IMR-90 (cell line): Measurements from ENCODE around the gene SUPT3H. TPM values are rescaled to one million over a fixed set of nuclear protein-coding genes. Genes with fewer than 3 reads are reported as not detected.

Source experiments
- ATAC-seq: fragments of 200-7000 bp; cut with Tn5 transposase; 2 replicates; pipeline ENCODE4 v1.9.1; 2020; ENCODE audit warnings: low read depth, mild to moderate bottlenecking, moderate library complexity
- BruUV-seq: library from RNA; stranded (reverse); fragments of 400-500 nt; replicated peaks from 2 replicates; lab custom pipeline; 2021; lab: Mats Ljungman, UMichigan
- CTCF ChIA-PET: fragments of 300-600 bp; formaldehyde crosslinking; extraction: SDS; loops from one replicate; lab custom pipeline; 2021; ENCODE audit warnings: antibody characterized with exemption; lab: Yijun Ruan, JAX
- POLR2A ChIA-PET: fragments of 300-600 bp; sonication (Branson Sonifier 250); formaldehyde crosslinking; loops from one replicate; lab custom pipeline; 2022; ENCODE audit warnings: antibody characterized with exemption; ENCODE audit not compliant: unreplicated experiment; lab: Charles Lee
- DNase-seq: peaks from one replicate; pipeline ENCODE4 v3.0.0; 2013
- H2AFZ ChIP-seq: replicated peaks from 2 replicates; pipeline ENCODE3; 2013; ENCODE audit warnings: low read length, mild to moderate bottlenecking; ENCODE audit not compliant: poor library complexity
- H2AK5ac ChIP-seq: 2 replicates; pipeline ENCODE4 v1.6.1; 2013; ENCODE audit warnings: low read depth, low read length, inconsistent platforms
- H2AK9ac ChIP-seq: replicated peaks from 2 replicates; pipeline ENCODE3; 2013; ENCODE audit warnings: mild to moderate bottlenecking, low read depth, low read length, moderate library complexity; ENCODE audit not compliant: poor library complexity
- H2BK120ac ChIP-seq: 2 replicates; pipeline ENCODE4 v1.6.1; 2013; ENCODE audit warnings: low read depth, low read length, inconsistent platforms
- H2BK15ac ChIP-seq: 3 replicates; pipeline ENCODE4 v1.6.1; 2013; ENCODE audit warnings: low read depth, low read length, inconsistent platforms
- H2BK20ac ChIP-seq: 2 replicates; pipeline ENCODE4 v1.6.1; 2013; ENCODE audit warnings: low read depth, mild to moderate bottlenecking, inconsistent platforms, low read length, moderate library complexity
- H2BK5ac ChIP-seq: 2 replicates; pipeline ENCODE4 v1.6.1; 2013; ENCODE audit warnings: mild to moderate bottlenecking, low read depth, low read length, inconsistent platforms; ENCODE audit not compliant: poor library complexity, severe bottlenecking
- H3K14ac ChIP-seq: replicated peaks from 2 replicates; pipeline ENCODE4 v1.6.1; 2013; ENCODE audit warnings: low read depth, low read length, inconsistent platforms
- H3K18ac ChIP-seq: 2 replicates; pipeline ENCODE4 v1.6.1; 2013; ENCODE audit warnings: low read depth, low read length, control low read depth
- H3K23ac ChIP-seq: 2 replicates; pipeline ENCODE4 v1.6.1; 2013; ENCODE audit warnings: low read depth, low read length, inconsistent platforms
- H3K27ac ChIP-seq: 2 replicates; pipeline ENCODE4 v1.5.1; 2013; ENCODE audit warnings: mild to moderate bottlenecking, control low read depth, low read length; ENCODE audit not compliant: insufficient read depth
- H3K27me3 ChIP-seq: 2 replicates; pipeline ENCODE4 v1.6.1; 2013; ENCODE audit warnings: low read length; ENCODE audit not compliant: control insufficient read depth, insufficient read depth
- H3K36me3 ChIP-seq: 2 replicates; pipeline ENCODE4 v1.6.1; 2013; ENCODE audit warnings: low read length, mixed read lengths; ENCODE audit not compliant: control insufficient read depth, insufficient read depth
- H3K4ac ChIP-seq: 2 replicates; pipeline ENCODE4 v1.6.1; 2013; ENCODE audit warnings: low read depth, low read length, inconsistent platforms
- H3K4me1 ChIP-seq: 2 replicates; pipeline ENCODE4 v1.6.1; 2013; ENCODE audit warnings: low read length, mixed read lengths; ENCODE audit not compliant: control insufficient read depth, insufficient read depth
- H3K4me2 ChIP-seq: 2 replicates; pipeline ENCODE4 v1.6.1; 2013; ENCODE audit warnings: low read depth, mild to moderate bottlenecking, control low read depth, low read length, moderate library complexity
- H3K4me3 ChIP-seq: 2 replicates; pipeline ENCODE4 v1.5.1; 2013; ENCODE audit warnings: low read depth, mild to moderate bottlenecking, control low read depth, low read length, moderate library complexity; ENCODE audit not compliant: insufficient read depth
- H3K56ac ChIP-seq: 2 replicates; pipeline ENCODE4 v1.6.1; 2013; ENCODE audit warnings: low read length, inconsistent platforms; ENCODE audit not compliant: insufficient read depth; ENCODE audit errors: extremely low read depth
- H3K79me1 ChIP-seq, 2 experiments: 2 replicates each; pipeline ENCODE4 v1.6.1; 2013; ENCODE audit warnings: low read length in 2 of 2, inconsistent platforms in 1 of 2, low read depth in 1 of 2
- H3K9ac ChIP-seq: 2 replicates; pipeline ENCODE4 v1.6.1; 2013; ENCODE audit warnings: low read depth, low read length, control low read depth
- H3K9me1 ChIP-seq: 2 replicates; pipeline ENCODE4 v1.6.1; 2013; ENCODE audit warnings: low read length, inconsistent platforms; ENCODE audit not compliant: insufficient read depth
- H3K9me3 ChIP-seq: 2 replicates; pipeline ENCODE4 v1.6.1; 2013; ENCODE audit warnings: low read length; ENCODE audit not compliant: control insufficient read depth, insufficient read depth
- H4K20me1 ChIP-seq: 2 replicates; pipeline ENCODE4 v1.6.1; 2013; ENCODE audit warnings: low read length, inconsistent platforms; ENCODE audit not compliant: insufficient read depth
- H4K5ac ChIP-seq: 2 replicates; pipeline ENCODE4 v1.6.1; 2013; ENCODE audit warnings: mild to moderate bottlenecking, low read depth, low read length, control low read depth
- H4K8ac ChIP-seq, 2 experiments: 2 replicates each; pipeline ENCODE4 v1.6.1; 2013; ENCODE audit warnings: low read depth in 2 of 2, low read length in 2 of 2, control low read depth in 1 of 2, inconsistent platforms in 1 of 2
- H4K91ac ChIP-seq: 2 replicates; pipeline ENCODE4 v1.6.1; 2013; ENCODE audit warnings: low read depth, low read length, inconsistent platforms; ENCODE audit not compliant: insufficient read depth
- BHLHE40 ChIP-seq: fragments of 150-350 bp; IDR thresholded peaks from 2 replicates; pipeline ENCODE4 v1.6.1; 2016; ENCODE audit warnings: mild to moderate bottlenecking, low read depth, low read length
- CHD1 ChIP-seq: IDR thresholded peaks from 2 replicates; pipeline ENCODE4 v1.6.1; 2012; ENCODE audit warnings: low read depth, low read length, improper control_type of control experiment
- CTCF ChIP-seq: conservative IDR thresholded peaks from 2 replicates; pipeline ENCODE4 v1.5.1; 2012; ENCODE audit warnings: mild to moderate bottlenecking, low read depth, low read length, improper control_type of control experiment
- MXI1 ChIP-seq: IDR thresholded peaks from 2 replicates; pipeline ENCODE4 v1.6.1; 2012; ENCODE audit warnings: low read depth, mild to moderate bottlenecking, low read length, moderate library complexity, borderline replicate concordance
- NFE2L2 ChIP-seq: fragments of 150-350 bp; IDR thresholded peaks from 2 replicates; pipeline ENCODE4 v1.6.1; 2016; ENCODE audit warnings: low read depth, mild to moderate bottlenecking, low read length
- RAD21 ChIP-seq: IDR thresholded peaks from 2 replicates; pipeline ENCODE4 v1.6.1; 2012; ENCODE audit warnings: low read length, improper control_type of control experiment
- RFX5 ChIP-seq: IDR thresholded peaks from 2 replicates; pipeline ENCODE4 v1.8.0; 2012; ENCODE audit warnings: low read depth, mild to moderate bottlenecking, low read length, moderate library complexity
- SMC3 ChIP-seq: fragments of 150-350 bp; IDR thresholded peaks from 2 replicates; pipeline ENCODE4 v1.6.1; 2016; ENCODE audit warnings: low read depth, mild to moderate bottlenecking, antibody characterized with exemption, low read length, moderate library complexity
- WGBS, 2 experiments: methylation state at CpG; one replicate each; pipeline versions ENCODE4 v1.1.5 to v1.1.7; 2013; ENCODE audit warnings: missing lambda C conversion rate in 2 of 2; ENCODE audit not compliant: insufficient read length in 1 of 2; ENCODE audit errors: extremely low coverage in 2 of 2; 5-methylcytosine and 5-hydroxymethylcytosine counted together
- dilution Hi-C: fragments of 300-500 bp; cut with HindIII; formaldehyde crosslinking; loops from one replicate; pipeline ENCODE4 v1.14.3; 2018; ENCODE audit warnings: low sequenced_read_pairs; ENCODE audit not compliant: unreplicated experiment
- in situ Hi-C: fragments of 300-500 bp; cut with MboI; formaldehyde crosslinking; loops from 3 replicates; pipeline ENCODE4 v1.14.3; 2019; ENCODE audit warnings: low sequenced_read_pairs, inconsistent platforms, mixed read lengths
- intact Hi-C: fragments of 100-400 bp; cut with micrococcal nuclease; formaldehyde crosslinking; loops from 2 replicates; pipeline ENCODE4 v1.10.0; 2022
- polyA plus RNA-seq, 3 experiments: library from polyadenylated mRNA; depleted of rRNA; stranded (reverse); fragments of >200 nt; gene quantifications; 2 replicates each; pipeline ENCODE4 v1.2.3, GENCODE V29; 2012; ENCODE audit warnings: low replicate concordance in 1 of 3
- total RNA-seq: library from RNA; depleted of rRNA; stranded (reverse); fragments of >200 nt; gene quantifications from 2 replicates; pipeline ENCODE4 v1.2.3, GENCODE V29; 2012

The SUPT3H gene
- total and polyA plus RNA-seq, 2 of the 4 experiments (the other 2 are of a cell fraction), result 4.5 to 5.0 TPM

GRCh38 chr6:45123023-45123422, 254.7 kb downstream of the SUPT3H start:
- ATAC-seq (no peak), DNase-seq (no peak)
- H3K27me3 ChIP-seq, result no peaks in the 10 kb centered on the region
- WGBS, 2 experiments, result no CpG with 5 or more reads among the region's 1 CpG
- no peaks in the 10 kb centered on the region for H3K9me3 ChIP-seq
- H3K9me1 ChIP-seq, result 0 out of 2 replicates have a peak, but pooled peaks cover 3% of the 10 kb centered on the region
- H2AK9ac ChIP-seq, result no peak overlapping the region
- intact Hi-C loops, result no loop called here
- H3K27ac ChIP-seq, result no peak overlapping the region
- H2BK15ac ChIP-seq, result no peak overlapping the region
- BruUV-seq, result no TSS peak
- TF ChIP-seq MXI1 (no peak), NFE2L2 (no peak), CHD1 (no peak), BHLHE40 (no peak), RAD21 (no peak), CTCF (no peak), RFX5 (no peak), SMC3 (no peak)
- no peak overlapping the region for H4K5ac ChIP-seq
- ChIA-PET CTCF (no interaction called here), POLR2A (no interaction called here)
- no peak overlapping the region for H3K23ac ChIP-seq
- in situ Hi-C loops, result no loop called here
- no peaks in the 10 kb centered on the region for H3K36me3 ChIP-seq
- no peak overlapping the region for H4K91ac ChIP-seq
- H4K8ac ChIP-seq, result no peak overlapping the region
- H3K4me1 ChIP-seq, result no peaks in the 10 kb centered on the region
- no peaks in the 10 kb centered on the region for H3K79me1 ChIP-seq
- H3K56ac ChIP-seq, result no peak overlapping the region
- no peak overlapping the region for H3K14ac ChIP-seq
- H2BK120ac ChIP-seq, result no peak overlapping the region
- no peak overlapping the region for H3K18ac ChIP-seq
- dilution Hi-C loops, result no loop called here
- H2AFZ ChIP-seq, result no peak overlapping the region
- H3K4me2 ChIP-seq, result no peak overlapping the region
- no peak overlapping the region for H3K4ac ChIP-seq
- H2BK5ac ChIP-seq, result no peak overlapping the region
- H3K4me3 ChIP-seq, result no peak overlapping the region
- no peak overlapping the region for H3K9ac ChIP-seq
- H4K20me1 ChIP-seq, result no peaks in the 10 kb centered on the region
- H2BK20ac ChIP-seq, result no peak overlapping the region
- no peak overlapping the region for H2AK5ac ChIP-seq
